ENCODE measurements around the gene CHODL. TPM values are rescaled to one million over a fixed set of nuclear protein-coding genes. Genes with fewer than 3 reads are reported as not detected.

Gene CHODL
- total and polyA plus RNA-seq, 12 donors: 0.17 to 0.96 (median 0.32) TPM; not detected in 2

DNA sequence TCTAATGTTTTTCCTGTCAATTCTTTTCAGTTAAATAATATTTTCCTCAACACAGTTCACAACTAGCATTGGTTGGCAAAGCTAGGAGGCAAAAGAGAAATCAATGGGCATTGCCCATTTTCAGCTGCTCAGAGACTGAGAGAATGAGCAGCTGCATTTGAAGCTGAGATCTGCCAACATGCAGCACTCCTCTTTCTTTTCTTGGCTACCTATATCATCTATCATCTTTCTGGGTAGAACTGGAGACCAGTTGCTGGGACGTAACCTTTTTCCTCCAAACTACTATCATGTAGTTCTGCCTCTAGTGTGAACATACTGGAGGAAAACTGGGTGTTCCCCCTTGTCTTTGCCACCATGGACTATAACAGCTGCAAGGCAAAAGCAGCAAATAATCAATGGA is 22.9 kb downstream of the CHODL start:
- Histone ChIP-seq H3K27ac (no peak overlapping the region), H3K36me3 (no peaks in the 10 kb centered on the region), H3K27me3 (no peaks in the 10 kb centered on the region), H3K4me3 (no peak overlapping the region), H3K9me3 (no peaks in the 10 kb centered on the region), H3K4me1 (no peaks in the 10 kb centered on the region)
- DNase-seq: no peak
- WGBS, 2 donors: 85% methylated on average over 1 of the region's 1 CpG
- TF ChIP-seq, protein P1, sequence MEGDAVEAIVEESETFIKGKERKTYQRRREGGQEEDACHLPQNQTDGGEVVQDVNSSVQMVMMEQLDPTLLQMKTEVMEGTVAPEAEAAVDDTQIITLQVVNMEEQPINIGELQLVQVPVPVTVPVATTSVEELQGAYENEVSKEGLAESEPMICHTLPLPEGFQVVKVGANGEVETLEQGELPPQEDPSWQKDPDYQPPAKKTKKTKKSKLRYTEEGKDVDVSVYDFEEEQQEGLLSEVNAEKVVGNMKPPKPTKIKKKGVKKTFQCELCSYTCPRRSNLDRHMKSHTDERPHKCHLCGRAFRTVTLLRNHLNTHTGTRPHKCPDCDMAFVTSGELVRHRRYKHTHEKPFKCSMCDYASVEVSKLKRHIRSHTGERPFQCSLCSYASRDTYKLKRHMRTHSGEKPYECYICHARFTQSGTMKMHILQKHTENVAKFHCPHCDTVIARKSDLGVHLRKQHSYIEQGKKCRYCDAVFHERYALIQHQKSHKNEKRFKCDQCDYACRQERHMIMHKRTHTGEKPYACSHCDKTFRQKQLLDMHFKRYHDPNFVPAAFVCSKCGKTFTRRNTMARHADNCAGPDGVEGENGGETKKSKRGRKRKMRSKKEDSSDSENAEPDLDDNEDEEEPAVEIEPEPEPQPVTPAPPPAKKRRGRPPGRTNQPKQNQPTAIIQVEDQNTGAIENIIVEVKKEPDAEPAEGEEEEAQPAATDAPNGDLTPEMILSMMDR (IDR thresholded peaks at IDR 0.05): no peak
- intact Hi-C loops (cut with DNase I): loop anchor here in 1 of 10 donors (10.0 kb wide), 1 partner anchor 223 kb away; no protein-coding TSS in a partner anchor
- no peak for ATAC-seq

DNA sequence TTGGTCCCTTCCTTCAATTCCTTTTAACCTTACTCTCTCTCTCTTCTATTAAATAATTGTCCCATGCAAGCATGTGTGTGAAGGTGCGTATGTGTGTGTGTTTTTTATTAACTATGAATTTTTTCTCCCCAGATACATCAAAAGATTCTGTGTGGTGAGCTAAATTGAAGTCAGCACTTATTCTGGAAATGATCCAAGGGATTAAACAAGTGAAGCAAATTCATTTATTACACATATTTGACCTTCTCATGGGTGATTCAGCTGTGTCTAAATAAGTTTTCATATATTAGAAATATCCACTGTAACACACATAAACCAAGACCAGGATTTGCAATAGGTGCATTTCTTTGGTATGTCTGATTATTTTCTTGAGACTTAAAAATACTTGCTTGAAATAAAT is 24.3 kb downstream of the CHODL start:
- H3K27me3 ChIP-seq: no peaks in the 10 kb centered on the region
- H3K9me3 ChIP-seq: no peaks in the 10 kb centered on the region
- H3K4me3 ChIP-seq: no peak overlapping the region
- ATAC-seq: no peak
- intact Hi-C loops (cut with DNase I): loop anchor here in 1 of 10 donors (10.0 kb wide), 1 partner anchor 224 kb away; no protein-coding TSS in a partner anchor
- TF ChIP-seq, protein P1 (IDR thresholded peaks at IDR 0.05): no peak
- DNase-seq: no peak
- no peaks in the 10 kb centered on the region for H3K4me1 ChIP-seq
- WGBS, 2 donors: 90 to 91% methylated on average over 1 of the region's 1 CpG
- no peaks in the 10 kb centered on the region for H3K36me3 ChIP-seq
- no peak overlapping the region for H3K27ac ChIP-seq

DNA sequence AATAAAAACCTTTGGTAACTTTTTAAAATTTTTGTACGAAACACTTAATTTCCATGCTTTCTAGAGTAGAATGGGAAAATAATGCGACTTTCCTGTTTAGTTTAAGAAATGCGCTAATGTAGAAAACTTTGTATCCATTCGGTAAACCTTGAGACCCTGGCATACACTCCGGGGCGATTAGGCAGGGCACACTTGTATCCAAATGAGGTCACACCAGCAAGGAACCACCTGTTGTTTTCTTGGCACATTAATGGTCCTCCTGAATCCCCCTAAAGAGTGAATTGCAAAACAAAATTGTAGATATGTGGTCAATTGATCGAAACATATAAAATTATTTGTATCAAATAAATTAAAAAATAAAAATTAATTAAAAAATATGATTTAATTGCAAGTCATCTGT is 25.2 kb downstream of the CHODL start:
- H3K4me3 ChIP-seq: no peak overlapping the region
- WGBS, 2 donors: 87 to 95% methylated on average over 7 of the region's 7 CpGs
- ATAC-seq (no peak), DNase-seq (no peak)
- H3K27ac ChIP-seq: no peak overlapping the region
- H3K36me3 ChIP-seq: no peaks in the 10 kb centered on the region
- H3K27me3 ChIP-seq: no peaks in the 10 kb centered on the region
- no peaks in the 10 kb centered on the region for H3K9me3 ChIP-seq
- TF ChIP-seq, protein P1 (IDR thresholded peaks at IDR 0.05): no peak
- H3K4me1 ChIP-seq: no peaks in the 10 kb centered on the region
- intact Hi-C loops (cut with DNase I): loop anchor here in 1 of 10 donors (10.0 kb wide), 1 partner anchor 225 kb away; no protein-coding TSS in a partner anchor

DNA sequence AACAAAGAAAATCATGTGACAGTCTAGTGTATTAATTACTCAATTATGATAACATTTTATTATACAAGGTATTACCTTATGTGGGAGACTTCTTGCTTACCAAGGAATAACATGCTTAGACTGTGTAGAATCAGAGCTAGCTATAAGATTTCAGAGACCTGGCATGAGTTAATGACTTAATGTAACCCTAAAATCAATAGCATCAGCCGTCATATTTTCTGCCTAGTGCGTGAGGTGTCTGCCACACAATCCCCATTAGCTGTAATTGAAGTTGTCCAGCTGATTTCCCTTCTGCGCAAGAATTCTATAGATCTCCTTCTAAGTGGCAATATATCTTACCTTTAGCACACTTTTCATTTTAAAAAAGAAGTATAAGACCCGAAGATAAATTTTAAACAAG is 28.8 kb downstream of the CHODL start:
- Histone ChIP-seq H3K36me3 (no peaks in the 10 kb centered on the region), H3K27ac (no peak overlapping the region), H3K27me3 (no peaks in the 10 kb centered on the region), H3K9me3 (no peaks in the 10 kb centered on the region), H3K4me1 (no peaks in the 10 kb centered on the region), H3K4me3 (no peak overlapping the region)
- ATAC-seq (no peak), DNase-seq (no peak)
- intact Hi-C loops (cut with DNase I): no loop called here
- TF ChIP-seq, protein P1 (IDR thresholded peaks at IDR 0.05): no peak
- 87 to 88% methylated on average over 4 of the region's 4 CpGs for WGBS, 2 donors
